OCI-LY1 (cell line): ENCODE measurements around the gene GSTT2B.

Source experiments
- EZH2 ChIP-seq: fragments of 200-600 bp; sonication (generic), shearing (Covaris generic); IDR thresholded peaks from 2 replicates; pipeline ENCODE4 v1.8.0; 2017; ENCODE audit warnings: borderline replicate concordance, mixed run types, mild to moderate bottlenecking, antibody characterized with exemption, low read length, moderate library complexity, mixed read lengths
- TF ChIP-seq, protein P1 (sequence below): fragments of 200-600 bp; sonication (generic), shearing (Covaris generic); IDR thresholded peaks from 2 replicates; pipeline ENCODE4 v1.5.1; 2017; ENCODE audit warnings: mild to moderate bottlenecking, antibody characterized with exemption, low read length, moderate library complexity, mixed read lengths

DNA sequence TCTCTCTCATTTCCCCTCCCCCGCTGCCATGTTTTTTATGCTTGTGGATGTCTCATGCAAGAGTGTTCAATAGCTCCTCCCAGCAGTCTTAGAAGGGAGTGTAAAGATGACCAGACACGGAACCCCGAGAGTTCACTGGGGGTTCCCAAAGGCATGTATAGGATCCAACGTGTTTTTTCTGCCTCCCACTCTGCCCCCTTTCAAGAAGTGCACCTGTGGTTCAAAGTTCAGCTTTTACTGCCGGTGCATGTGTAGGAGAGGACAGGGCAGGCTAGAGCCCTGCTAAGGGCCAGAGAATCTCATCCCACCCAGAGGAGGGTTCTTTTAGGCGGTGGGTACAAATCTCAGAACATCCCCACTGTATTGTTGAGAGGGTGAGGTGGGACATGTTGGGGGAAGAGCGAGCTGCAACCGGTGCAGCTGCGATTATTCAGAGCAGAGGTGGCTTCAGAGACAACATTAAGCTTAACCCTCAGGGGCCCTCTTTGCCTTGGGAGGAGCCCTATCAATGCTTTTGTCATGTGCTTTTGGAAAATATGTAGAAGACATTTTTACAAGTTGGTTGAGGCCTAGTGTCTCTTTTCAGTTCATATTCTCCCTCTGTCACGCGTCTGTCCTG lies 52.3 kb downstream of the GSTT2B start:
- TF ChIP-seq, protein P1, sequence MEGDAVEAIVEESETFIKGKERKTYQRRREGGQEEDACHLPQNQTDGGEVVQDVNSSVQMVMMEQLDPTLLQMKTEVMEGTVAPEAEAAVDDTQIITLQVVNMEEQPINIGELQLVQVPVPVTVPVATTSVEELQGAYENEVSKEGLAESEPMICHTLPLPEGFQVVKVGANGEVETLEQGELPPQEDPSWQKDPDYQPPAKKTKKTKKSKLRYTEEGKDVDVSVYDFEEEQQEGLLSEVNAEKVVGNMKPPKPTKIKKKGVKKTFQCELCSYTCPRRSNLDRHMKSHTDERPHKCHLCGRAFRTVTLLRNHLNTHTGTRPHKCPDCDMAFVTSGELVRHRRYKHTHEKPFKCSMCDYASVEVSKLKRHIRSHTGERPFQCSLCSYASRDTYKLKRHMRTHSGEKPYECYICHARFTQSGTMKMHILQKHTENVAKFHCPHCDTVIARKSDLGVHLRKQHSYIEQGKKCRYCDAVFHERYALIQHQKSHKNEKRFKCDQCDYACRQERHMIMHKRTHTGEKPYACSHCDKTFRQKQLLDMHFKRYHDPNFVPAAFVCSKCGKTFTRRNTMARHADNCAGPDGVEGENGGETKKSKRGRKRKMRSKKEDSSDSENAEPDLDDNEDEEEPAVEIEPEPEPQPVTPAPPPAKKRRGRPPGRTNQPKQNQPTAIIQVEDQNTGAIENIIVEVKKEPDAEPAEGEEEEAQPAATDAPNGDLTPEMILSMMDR, result no peak
- TF ChIP-seq EZH2, result no peak
